GM20000 (cell line): ENCODE measurements around the gene PTPRG.

Experiments used
- DNase-seq: peaks from one replicate; pipeline ENCODE4 v3.0.0; 2012; ENCODE audit warnings: low spot score
- TF ChIP-seq, protein P1 (sequence below): IDR thresholded peaks from 2 replicates; pipeline ENCODE4 v1.5.1; 2012; ENCODE audit warnings: mild to moderate bottlenecking, control low read depth; ENCODE audit errors: extremely low read depth, missing control alignments

Gene PTPRG

DNA sequence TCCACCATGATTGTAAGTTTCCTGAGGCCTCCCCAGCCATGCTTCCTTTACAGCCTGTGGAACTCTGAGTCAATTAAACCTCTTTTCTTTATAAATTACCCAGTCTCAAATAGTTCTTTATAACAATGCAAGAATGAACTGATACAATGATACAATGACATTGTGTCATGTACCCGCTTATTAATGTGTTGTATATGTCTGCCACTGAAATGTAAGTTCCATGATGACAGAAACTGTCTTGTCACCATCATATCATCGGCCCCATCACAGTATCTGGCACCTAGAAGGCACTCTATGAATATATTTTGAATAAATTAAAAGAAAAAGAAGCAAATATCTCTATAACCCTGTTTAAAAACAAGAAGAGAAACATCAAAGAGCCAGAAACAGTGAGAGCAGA is 782.4 kb downstream of the PTPRG start:
- no peak for DNase-seq
- TF ChIP-seq, protein P1, sequence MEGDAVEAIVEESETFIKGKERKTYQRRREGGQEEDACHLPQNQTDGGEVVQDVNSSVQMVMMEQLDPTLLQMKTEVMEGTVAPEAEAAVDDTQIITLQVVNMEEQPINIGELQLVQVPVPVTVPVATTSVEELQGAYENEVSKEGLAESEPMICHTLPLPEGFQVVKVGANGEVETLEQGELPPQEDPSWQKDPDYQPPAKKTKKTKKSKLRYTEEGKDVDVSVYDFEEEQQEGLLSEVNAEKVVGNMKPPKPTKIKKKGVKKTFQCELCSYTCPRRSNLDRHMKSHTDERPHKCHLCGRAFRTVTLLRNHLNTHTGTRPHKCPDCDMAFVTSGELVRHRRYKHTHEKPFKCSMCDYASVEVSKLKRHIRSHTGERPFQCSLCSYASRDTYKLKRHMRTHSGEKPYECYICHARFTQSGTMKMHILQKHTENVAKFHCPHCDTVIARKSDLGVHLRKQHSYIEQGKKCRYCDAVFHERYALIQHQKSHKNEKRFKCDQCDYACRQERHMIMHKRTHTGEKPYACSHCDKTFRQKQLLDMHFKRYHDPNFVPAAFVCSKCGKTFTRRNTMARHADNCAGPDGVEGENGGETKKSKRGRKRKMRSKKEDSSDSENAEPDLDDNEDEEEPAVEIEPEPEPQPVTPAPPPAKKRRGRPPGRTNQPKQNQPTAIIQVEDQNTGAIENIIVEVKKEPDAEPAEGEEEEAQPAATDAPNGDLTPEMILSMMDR = no peak
